Mesenchymal stem cell (in vitro differentiated cells and primary cell): ENCODE results near the gene MMP24.
A peak's percentile ranks its signal among the peaks of the same experiment; 100 is the strongest.

ENCODE experiments used
- DNase-seq: peaks from one replicate; pipeline ENCODE4 v3.0.0-alpha.2; 2013
- H2AFZ ChIP-seq: one replicate; pipeline ENCODE4 v1.6.1; 2013; ENCODE audit warnings: low read depth, mild to moderate bottlenecking, control low read depth, inconsistent platforms, low read length, moderate library complexity
- H2AK5ac ChIP-seq: 2 replicates; pipeline ENCODE4 v1.6.1; 2013; ENCODE audit warnings: low read length, moderate library complexity, mild to moderate bottlenecking, inconsistent platforms; ENCODE audit not compliant: severe bottlenecking
- H2BK120ac ChIP-seq: one replicate; pipeline ENCODE4 v1.6.1; 2013; ENCODE audit warnings: low read depth, mild to moderate bottlenecking, inconsistent platforms, low read length, moderate library complexity
- H2BK12ac ChIP-seq, 2 experiments: one replicate each; pipeline ENCODE4 v1.6.1; 2013; ENCODE audit warnings: inconsistent platforms in 2 of 2, low read length in 2 of 2, mild to moderate bottlenecking in 2 of 2, moderate library complexity in 2 of 2, control low read depth in 1 of 2
- H2BK15ac ChIP-seq: one replicate; pipeline ENCODE4 v1.6.1; 2013; ENCODE audit warnings: mild to moderate bottlenecking, low read depth, inconsistent platforms; ENCODE audit not compliant: poor library complexity, severe bottlenecking
- H2BK5ac ChIP-seq: 2 replicates; pipeline ENCODE4 v1.6.1; 2013; ENCODE audit warnings: low read depth, mild to moderate bottlenecking, low read length, control low read depth, inconsistent platforms; ENCODE audit not compliant: poor library complexity, severe bottlenecking
- H3K14ac ChIP-seq, 2 experiments: one replicate each; pipeline ENCODE4 v1.6.1; 2013; ENCODE audit warnings: inconsistent platforms in 2 of 2, low read length in 2 of 2, control low read depth in 1 of 2, mild to moderate bottlenecking in 1 of 2, moderate library complexity in 1 of 2
- H3K18ac ChIP-seq, 2 experiments: one replicate each; pipeline ENCODE4 v1.6.1; 2013; ENCODE audit warnings: inconsistent platforms in 2 of 2, low read length in 2 of 2, control low read depth in 1 of 2, low read depth in 1 of 2, mild to moderate bottlenecking in 1 of 2
- H3K23ac ChIP-seq, 2 experiments: one replicate each; pipeline ENCODE4 v1.6.1; 2013; ENCODE audit warnings: inconsistent platforms in 2 of 2, low read length in 2 of 2, mild to moderate bottlenecking in 2 of 2, moderate library complexity in 2 of 2, control low read depth in 1 of 2
- H3K27ac ChIP-seq: 2 replicates; pipeline ENCODE4 v1.5.1; 2013; ENCODE audit warnings: mild to moderate bottlenecking, moderate library complexity, low read length, control low read depth, inconsistent platforms; ENCODE audit not compliant: poor library complexity, severe bottlenecking
- H3K27me3 ChIP-seq, 2 experiments: 2 replicates each; pipeline versions ENCODE4 v1.6.1 to v1.7.0; 2013; ENCODE audit warnings: low read length in 2 of 2, mild to moderate bottlenecking in 2 of 2, moderate library complexity in 2 of 2, control low read depth in 1 of 2, inconsistent platforms in 1 of 2; ENCODE audit not compliant: control insufficient read depth in 1 of 2, insufficient read depth in 1 of 2
- H3K36me3 ChIP-seq, 2 experiments: 2 replicates each; pipeline versions ENCODE4 v1.6.1 to v1.7.0; 2013; ENCODE audit warnings: low read length in 2 of 2, control low read depth in 1 of 2, inconsistent platforms in 1 of 2, low read depth in 1 of 2, mild to moderate bottlenecking in 1 of 2; ENCODE audit not compliant: insufficient read depth in 2 of 2, control insufficient read depth in 1 of 2
- H3K4ac ChIP-seq, 2 experiments: one replicate each; pipeline ENCODE4 v1.6.1; 2013; ENCODE audit warnings: inconsistent platforms in 2 of 2, low read length in 2 of 2, mild to moderate bottlenecking in 2 of 2, moderate library complexity in 2 of 2, control low read depth in 1 of 2, low read depth in 1 of 2
- H3K4me1 ChIP-seq: 2 replicates; pipeline ENCODE4 v1.6.1; 2013; ENCODE audit warnings: low read depth, low read length, control low read depth; ENCODE audit not compliant: control insufficient read depth, insufficient read depth
- H3K4me2 ChIP-seq: 2 replicates; pipeline ENCODE4 v1.6.1; 2013; ENCODE audit warnings: low read length, mild to moderate bottlenecking, inconsistent platforms; ENCODE audit not compliant: poor library complexity, severe bottlenecking
- H3K4me3 ChIP-seq, 2 experiments: 2 replicates each; pipeline versions ENCODE4 v1.5.1 to v1.7.0; 2013; ENCODE audit warnings: low read length in 2 of 2, mild to moderate bottlenecking in 2 of 2, control low read depth in 1 of 2, low read depth in 1 of 2; ENCODE audit not compliant: insufficient read depth in 1 of 2
- H3K79me1 ChIP-seq: replicated peaks from 2 replicates; pipeline ENCODE4 v1.6.1; 2013; ENCODE audit warnings: mild to moderate bottlenecking, control low read depth, low read length, inconsistent platforms; ENCODE audit not compliant: poor library complexity, severe bottlenecking
- H3K9ac ChIP-seq: 2 replicates; pipeline ENCODE4 v1.7.0; 2013; ENCODE audit warnings: mild to moderate bottlenecking, low read length, moderate library complexity
- H3K9me3 ChIP-seq: 2 replicates; pipeline ENCODE4 v1.7.0; 2013; ENCODE audit warnings: mild to moderate bottlenecking, low read length; ENCODE audit not compliant: control insufficient read depth
- H4K8ac ChIP-seq: one replicate; pipeline ENCODE4 v1.6.1; 2013; ENCODE audit warnings: inconsistent platforms, mild to moderate bottlenecking, low read length, moderate library complexity
- H4K91ac ChIP-seq: one replicate; pipeline ENCODE4 v1.6.1; 2013; ENCODE audit warnings: mild to moderate bottlenecking, low read length, inconsistent platforms
- WGBS: methylation state at CpG from one replicate; pipeline ENCODE4 v1.1.7; 2013; ENCODE audit warnings: mixed read lengths; 5-methylcytosine and 5-hydroxymethylcytosine counted together

The MMP24 gene

GRCh38 chr20:35264755-35265154 lies 38.3 kb downstream of the MMP24 start:
- no peak overlapping the region for H2BK12ac ChIP-seq
- DNase-seq, result no peak
- no peak overlapping the region for H4K91ac ChIP-seq
- H3K18ac ChIP-seq, result no peak overlapping the region
- H3K4me3 ChIP-seq, result no peak overlapping the region
- H2BK120ac ChIP-seq, result no peak overlapping the region
- no peak overlapping the region for H3K4ac ChIP-seq
- H3K4me1 ChIP-seq, result peaks cover 38% of the 10 kb centered on the region
- peak overlapping the region; percentile 98 for H2AK5ac ChIP-seq
- WGBS, result 35% methylated on average over 1 of the region's 1 CpG
- no peaks in the 10 kb centered on the region for H3K27me3 ChIP-seq
- no peak overlapping the region for H3K23ac ChIP-seq
- H3K79me1 ChIP-seq, result peaks cover 6% of the 10 kb centered on the region
- no peak overlapping the region for H2AFZ ChIP-seq
- H3K4me2 ChIP-seq, result no peak overlapping the region
- H3K9ac ChIP-seq, result no peak overlapping the region
- no peak overlapping the region for H4K8ac ChIP-seq
- H3K27ac ChIP-seq, result peak overlapping the region; percentile 45
- no peak overlapping the region for H3K14ac ChIP-seq
- no peaks in the 10 kb centered on the region for H3K9me3 ChIP-seq
- H3K36me3 ChIP-seq, result peaks cover 24 to 34% of the 10 kb centered on the region in 2 experiments
- H2BK5ac ChIP-seq, result peak overlapping the region; percentile 59
- no peak overlapping the region for H2BK15ac ChIP-seq

- no peak overlapping the region for H3K23ac ChIP-seq
- H2AFZ ChIP-seq, result no peak overlapping the region
- H3K4me3 ChIP-seq, result no peak overlapping the region
- peak overlapping the region; percentile 26 for H2AK5ac ChIP-seq
- no peak overlapping the region for H3K4ac ChIP-seq
- no peak overlapping the region for H3K14ac ChIP-seq
- no peak overlapping the region for H2BK120ac ChIP-seq
- H3K27me3 ChIP-seq, result no peaks in the 10 kb centered on the region
- peaks cover 29% of the 10 kb centered on the region for H3K4me1 ChIP-seq
- 95% methylated on average over 16 of the region's 16 CpGs for WGBS
- no peak overlapping the region for H4K91ac ChIP-seq
- no peaks in the 10 kb centered on the region for H3K9me3 ChIP-seq
- H3K36me3 ChIP-seq, result peaks cover 33 to 48% of the 10 kb centered on the region in 2 experiments
- H3K4me2 ChIP-seq, result no peak overlapping the region
- no peak overlapping the region for H2BK15ac ChIP-seq
- no peak overlapping the region for H2BK5ac ChIP-seq
- H3K9ac ChIP-seq, result no peak overlapping the region
- H2BK12ac ChIP-seq, result no peak overlapping the region
- no peak overlapping the region for H4K8ac ChIP-seq
- peaks cover 1% of the 10 kb centered on the region for H3K79me1 ChIP-seq
- no peak for DNase-seq
- H3K27ac ChIP-seq, result no peak overlapping the region
- no peak overlapping the region for H3K18ac ChIP-seq
These were observed 40.6 kb downstream of the MMP24 start for GRCh38 chr20:35267092-35267491.

GRCh38 chr20:35269055-35269781 lies 42.7 kb downstream of the MMP24 start:
- Histone ChIP-seq H3K9me3 (no peaks in the 10 kb centered on the region), H3K14ac (no peak overlapping the region), H2BK120ac (no peak overlapping the region), H3K18ac (no peak overlapping the region), H3K79me1 (peaks cover 1% of the 10 kb centered on the region), H3K4me2 (no peak overlapping the region), H3K4me3 (no peak overlapping the region), H3K23ac (no peak overlapping the region), H3K4ac (no peak overlapping the region), H3K27ac (peak overlapping the region; percentile 20), H3K27me3 (no peaks in the 10 kb centered on the region), H2AK5ac (peak overlapping the region; percentile 65), H2BK5ac (no peak overlapping the region), H4K8ac (peak overlapping the region; percentile 48), H2AFZ (no peak overlapping the region), H3K9ac (no peak overlapping the region), H4K91ac (peak overlapping the region; percentile 31), H2BK12ac (no peak overlapping the region), H3K36me3 (peaks cover 43 to 54% of the 10 kb centered on the region in 2 experiments), H3K4me1 (peaks cover 25% of the 10 kb centered on the region), H2BK15ac (peak overlapping the region; percentile 21)
- 48% methylated on average over 14 of the region's 14 CpGs for WGBS
- peak; percentile 73 for DNase-seq

GRCh38 chr20:35270021-35270902 lies 43.8 kb downstream of the MMP24 start:
- no peaks in the 10 kb centered on the region for H3K27me3 ChIP-seq
- H3K4ac ChIP-seq, result no peak overlapping the region
- no peak overlapping the region for H4K91ac ChIP-seq
- no peaks in the 10 kb centered on the region for H3K9me3 ChIP-seq
- no peak overlapping the region for H3K23ac ChIP-seq
- no peak overlapping the region for H2BK120ac ChIP-seq
- no peak overlapping the region for H2AFZ ChIP-seq
- no peak for DNase-seq
- H3K9ac ChIP-seq, result no peak overlapping the region
- H3K18ac ChIP-seq, result no peak overlapping the region
- H3K36me3 ChIP-seq, result peaks cover 54 to 61% of the 10 kb centered on the region in 2 experiments
- no peak overlapping the region for H2BK12ac ChIP-seq
- no peak overlapping the region for H3K14ac ChIP-seq
- no peak overlapping the region for H3K27ac ChIP-seq
- no peak overlapping the region for H4K8ac ChIP-seq
- no peak overlapping the region for H2BK15ac ChIP-seq
- H3K4me2 ChIP-seq, result no peak overlapping the region
- H3K79me1 ChIP-seq, result peaks cover 5% of the 10 kb centered on the region
- H3K4me1 ChIP-seq, result peaks cover 31% of the 10 kb centered on the region
- H2BK5ac ChIP-seq, result no peak overlapping the region
- no peak overlapping the region for H3K4me3 ChIP-seq
- H2AK5ac ChIP-seq, result peak overlapping the region; percentile 23
- 87% methylated on average over 18 of the region's 19 CpGs for WGBS
